ENCODE measurements around the gene SOX10. TPM values are rescaled to one million over a fixed set of nuclear protein-coding genes. Genes with fewer than 3 reads are reported as not detected.

SOX10 gene
- total RNA-seq, 1 experiment from 2014 or later = not detected

DNA sequence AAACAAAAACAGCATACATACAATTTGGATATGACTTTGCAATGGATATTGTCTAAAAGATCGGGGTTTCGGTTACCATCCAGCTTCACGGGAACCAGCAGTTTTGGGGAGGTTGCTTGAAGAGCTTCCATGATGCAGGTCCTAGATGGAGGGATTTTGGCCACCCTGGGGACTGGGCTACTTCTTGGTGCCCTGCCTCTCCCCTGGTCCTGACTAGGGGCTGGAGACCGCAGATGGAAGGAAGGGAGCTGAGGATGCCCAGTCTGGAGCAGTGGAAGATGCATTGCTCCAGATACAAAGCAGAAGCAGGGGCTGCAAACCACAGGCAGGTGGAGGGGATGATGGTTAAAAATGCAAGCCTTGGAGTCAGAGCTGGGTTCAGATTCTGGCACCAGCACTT is 13.5 kb downstream of the SOX10 start:
- RAD21 ChIA-PET (ENCODE audit: low non-redundant PET in 1 of 2, low total read pairs in 2 of 2, uncharacterized antibody in 2 of 2, unreplicated experiment in 2 of 2) = no interaction called here
- H3K9me3 ChIP-seq (ENCODE audit: control insufficient read depth in 1 of 2, insufficient read depth in 1 of 2, low read depth in 1 of 2, low read length in 2 of 2) = no peaks in the 10 kb centered on the region

More for the DNA sequence above, 13.5 kb downstream of the SOX10 start:
- peaks cover 8% of the 10 kb centered on the region for H3K79me2 ChIP-seq (ENCODE audit: insufficient read depth, low read length)
- H3K36me3 ChIP-seq (ENCODE audit: control insufficient read depth in 1 of 2, insufficient read depth in 2 of 2, low read length in 2 of 2) = peaks cover 17 to 23% of the 10 kb centered on the region in 2 experiments; a peak in 3 of 4 replicates
- ChIA-PET POLR2A (no interaction called here), CTCF (interaction anchor here (1.2 kb wide), 1 partner anchor 154 kb away, joined by 3 read pairs; no protein-coding TSS in a partner anchor)
- no peak for TF ChIP-seq EZH2phosphoT487 (IDR thresholded peaks at IDR 0.05; ENCODE audit: borderline replicate concordance)
- no peak for TF ChIP-seq POLR2A (IDR thresholded peaks at IDR 0.05; ENCODE audit: borderline replicate concordance, extremely low read depth, insufficient read depth, insufficient read length)
- no peak for TF ChIP-seq ELF1 (IDR thresholded peaks at IDR 0.05; ENCODE audit: borderline replicate concordance, low read depth)
- no peak for TF ChIP-seq YY1 (IDR thresholded peaks at IDR 0.05; ENCODE audit: extremely low read depth, insufficient replicate concordance, low read depth, low read length)
- TF ChIP-seq, protein P1, sequence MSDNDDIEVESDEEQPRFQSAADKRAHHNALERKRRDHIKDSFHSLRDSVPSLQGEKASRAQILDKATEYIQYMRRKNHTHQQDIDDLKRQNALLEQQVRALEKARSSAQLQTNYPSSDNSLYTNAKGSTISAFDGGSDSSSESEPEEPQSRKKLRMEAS (IDR thresholded peaks at IDR 0.05) = no peak
- no peak for TF ChIP-seq ZNF274 (IDR thresholded peaks at IDR 0.05; ENCODE audit: low read depth, low read length)
- TF ChIP-seq, protein P2, sequence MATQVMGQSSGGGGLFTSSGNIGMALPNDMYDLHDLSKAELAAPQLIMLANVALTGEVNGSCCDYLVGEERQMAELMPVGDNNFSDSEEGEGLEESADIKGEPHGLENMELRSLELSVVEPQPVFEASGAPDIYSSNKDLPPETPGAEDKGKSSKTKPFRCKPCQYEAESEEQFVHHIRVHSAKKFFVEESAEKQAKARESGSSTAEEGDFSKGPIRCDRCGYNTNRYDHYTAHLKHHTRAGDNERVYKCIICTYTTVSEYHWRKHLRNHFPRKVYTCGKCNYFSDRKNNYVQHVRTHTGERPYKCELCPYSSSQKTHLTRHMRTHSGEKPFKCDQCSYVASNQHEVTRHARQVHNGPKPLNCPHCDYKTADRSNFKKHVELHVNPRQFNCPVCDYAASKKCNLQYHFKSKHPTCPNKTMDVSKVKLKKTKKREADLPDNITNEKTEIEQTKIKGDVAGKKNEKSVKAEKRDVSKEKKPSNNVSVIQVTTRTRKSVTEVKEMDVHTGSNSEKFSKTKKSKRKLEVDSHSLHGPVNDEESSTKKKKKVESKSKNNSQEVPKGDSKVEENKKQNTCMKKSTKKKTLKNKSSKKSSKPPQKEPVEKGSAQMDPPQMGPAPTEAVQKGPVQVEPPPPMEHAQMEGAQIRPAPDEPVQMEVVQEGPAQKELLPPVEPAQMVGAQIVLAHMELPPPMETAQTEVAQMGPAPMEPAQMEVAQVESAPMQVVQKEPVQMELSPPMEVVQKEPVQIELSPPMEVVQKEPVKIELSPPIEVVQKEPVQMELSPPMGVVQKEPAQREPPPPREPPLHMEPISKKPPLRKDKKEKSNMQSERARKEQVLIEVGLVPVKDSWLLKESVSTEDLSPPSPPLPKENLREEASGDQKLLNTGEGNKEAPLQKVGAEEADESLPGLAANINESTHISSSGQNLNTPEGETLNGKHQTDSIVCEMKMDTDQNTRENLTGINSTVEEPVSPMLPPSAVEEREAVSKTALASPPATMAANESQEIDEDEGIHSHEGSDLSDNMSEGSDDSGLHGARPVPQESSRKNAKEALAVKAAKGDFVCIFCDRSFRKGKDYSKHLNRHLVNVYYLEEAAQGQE (IDR thresholded peaks at IDR 0.05; ENCODE audit: low read depth) = no peak
- no peak for TF ChIP-seq JUND (IDR thresholded peaks at IDR 0.05)
- no peak for TF ChIP-seq CEBPB (IDR thresholded peaks at IDR 0.05; ENCODE audit: low read depth)
- no TSS peak for BruUV-seq (replicated peaks)
- ATAC-seq (no peak), DNase-seq (ENCODE audit: low read depth, low spot score) (no peak)
- no peak overlapping the region for H3K4me2 ChIP-seq (ENCODE audit: low read length)
- H3K4me1 ChIP-seq (ENCODE audit: control insufficient read depth in 1 of 2, insufficient read depth in 2 of 2, low read length in 2 of 2) = no peaks in the 10 kb centered on the region
- H2AFZ ChIP-seq (ENCODE audit: low read depth, low read length, poor library complexity, severe bottlenecking) = no peak overlapping the region
- H3K9me2 ChIP-seq (ENCODE audit: insufficient read depth) = no peaks in the 10 kb centered on the region
- no peak overlapping the region for H3K9ac ChIP-seq (ENCODE audit: low read length)
- peaks cover 5% of the 10 kb centered on the region; the same call in 1 of the 2 replicates for H4K20me1 ChIP-seq (ENCODE audit: insufficient read depth)
- no peak overlapping the region for H3K27ac ChIP-seq (ENCODE audit: low read depth, low read length)
- no peaks in the 10 kb centered on the region for H3K27me3 ChIP-seq (ENCODE audit: insufficient read depth, low read length)
- no peak overlapping the region for H3K4me3 ChIP-seq (replicated peaks in 1 of 2; ENCODE audit: low read depth in 1 of 2, low read length in 2 of 2)
- intact Hi-C loops (cut with micrococcal nuclease) = no loop called here
